BLaER1 treated with 17β-estradiol and CSF1 and Interleukin-3, amounts not matched to agents 10 nM and 100 nM (cell line): ENCODE results near the gene TIFAB.

Source experiments
- H3K27ac ChIP-seq, 11 experiments: shearing (Covaris generic); formaldehyde crosslinking; 2 replicates each; pipeline ENCODE4 v1.8.1; 2022
- H3K27me3 ChIP-seq, 11 experiments: shearing (Covaris generic); formaldehyde crosslinking; 2 replicates each; pipeline ENCODE4 v1.8.1; 2022
- H3K36me3 ChIP-seq, 11 experiments: shearing (Covaris generic); formaldehyde crosslinking; 2 replicates each; pipeline ENCODE4 v1.8.1; 2022
- H3K4me1 ChIP-seq, 10 experiments: shearing (Covaris generic); formaldehyde crosslinking; 2 replicates each; pipeline ENCODE4 v1.8.1; 2022
- H3K4me2 ChIP-seq, 11 experiments: shearing (Covaris generic); formaldehyde crosslinking; 2 replicates each; pipeline ENCODE4 v1.8.1; 2022
- H3K4me3 ChIP-seq, 10 experiments: shearing (Covaris generic); formaldehyde crosslinking; 2 replicates each; pipeline ENCODE4 v1.8.1; 2022
- H3K9ac ChIP-seq, 11 experiments: shearing (Covaris generic); formaldehyde crosslinking; 2 replicates each; pipeline ENCODE4 v1.8.1; 2022
- H3K9me3 ChIP-seq, 11 experiments: shearing (Covaris generic); formaldehyde crosslinking; replicated peaks in 1 of 11; 2 replicates each; pipeline ENCODE4 v1.8.1; 2022
- H4K20me1 ChIP-seq, 11 experiments: shearing (Covaris generic); formaldehyde crosslinking; 2 replicates each; pipeline ENCODE4 v1.8.1; 2022
- Cebpa-rat ChIP-seq, 11 experiments: shearing (Covaris generic); IDR thresholded peaks; 2 replicates each; pipeline ENCODE4 v1.8.1; 2022

TIFAB gene

DNA sequence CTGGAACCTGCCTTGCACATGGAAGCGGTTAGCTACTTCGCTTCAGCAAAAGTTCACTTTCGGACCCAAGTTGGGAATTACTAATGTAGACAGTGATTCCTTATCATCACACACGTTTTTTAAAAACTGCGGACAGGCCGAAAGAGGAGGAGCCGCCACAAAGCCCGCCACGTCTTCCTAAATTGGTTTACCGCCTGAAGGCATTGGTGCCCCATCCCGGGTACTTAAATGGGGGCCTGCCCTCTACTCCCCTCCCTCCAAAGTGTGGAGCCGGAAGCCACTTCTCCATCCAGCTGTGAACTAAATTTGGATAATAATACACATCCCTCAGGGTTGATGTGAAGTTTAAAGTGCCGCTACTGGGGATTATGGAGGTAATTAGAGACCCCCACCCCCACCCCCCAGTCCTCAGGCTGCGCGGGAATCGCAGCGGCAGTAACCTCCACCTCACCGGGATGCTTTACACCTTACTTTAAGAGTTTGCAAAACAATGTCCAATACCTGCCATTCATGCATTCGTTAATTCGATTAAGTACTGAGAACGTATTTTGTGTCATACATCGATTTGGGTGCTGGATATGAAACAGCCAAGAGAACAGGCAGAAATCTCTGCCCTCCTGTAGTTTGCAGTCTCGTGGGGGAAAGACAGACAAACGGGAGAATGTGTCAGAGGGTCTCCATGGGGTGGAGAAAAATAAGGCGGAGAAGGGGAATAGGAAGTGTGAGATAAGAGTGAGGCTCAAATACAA lies 52.2 kb downstream of the TIFAB start:
- Histone ChIP-seq H3K4me2 (peak overlapping the region; percentile 90 to 98 (median 96)), H3K9me3 (peaks cover 0 to 7% (median 5%) of the 10 kb centered on the region in 11 experiments; a peak in 13 of 22 replicates), H3K4me3 (peak overlapping the region; percentile 86 to 99 (median 96)), H3K4me1 (peaks cover 40 to 49% (median 45%) of the 10 kb centered on the region in 10 experiments), H3K9ac (peak overlapping the region; percentile 95 to 100 (median 99)), H3K36me3 (peaks cover 0 to 29% (median 13%) of the 10 kb centered on the region in 11 experiments; a peak in 11 of 22 replicates), H3K27ac (peak overlapping the region; percentile 94 to 100 (median 98)), H4K20me1 (peaks cover 15 to 38% (median 36%) of the 10 kb centered on the region in 11 experiments; a peak in 20 of 22 replicates), H3K27me3 (no peaks in the 10 kb centered on the region)
- no peak for TF ChIP-seq Cebpa-rat (IDR thresholded peaks at IDR 0.05)

- TF ChIP-seq Cebpa-rat (IDR thresholded peaks at IDR 0.05): no peak
- peak within 1 kb of the TSS; percentile 94 to 100 (median 98) for H3K27ac ChIP-seq
- H3K4me2 ChIP-seq: peak within 1 kb of the TSS; percentile 90 to 98 (median 96)
- H3K27me3 ChIP-seq: no peaks in the 10 kb centered on the region
- H3K4me3 ChIP-seq: peak within 1 kb of the TSS; percentile 86 to 99 (median 96)
- peaks cover 49 to 57% (median 54%) of the 10 kb centered on the region in 10 experiments for H3K4me1 ChIP-seq
- peaks cover 0 to 38% (median 17%) of the 10 kb centered on the region in 11 experiments; a peak in 15 of 22 replicates for H3K36me3 ChIP-seq
- H4K20me1 ChIP-seq: peaks cover 16 to 47% (median 45%) of the 10 kb centered on the region in 11 experiments; a peak in 20 of 22 replicates
- H3K9ac ChIP-seq: peak within 1 kb of the TSS; percentile 95 to 100 (median 99)
- no peaks in the 10 kb centered on the region for H3K9me3 ChIP-seq
These were observed 53.0 kb downstream of the TIFAB start, which contains the start of gene MACROH2A1 for GRCh38 chr5:135398855-135399793. TSS of gene MACROH2A1 (minus strand) at chr5:135399231. CDS start at chr5:135389093, 10,138 bp downstream.

DNA sequence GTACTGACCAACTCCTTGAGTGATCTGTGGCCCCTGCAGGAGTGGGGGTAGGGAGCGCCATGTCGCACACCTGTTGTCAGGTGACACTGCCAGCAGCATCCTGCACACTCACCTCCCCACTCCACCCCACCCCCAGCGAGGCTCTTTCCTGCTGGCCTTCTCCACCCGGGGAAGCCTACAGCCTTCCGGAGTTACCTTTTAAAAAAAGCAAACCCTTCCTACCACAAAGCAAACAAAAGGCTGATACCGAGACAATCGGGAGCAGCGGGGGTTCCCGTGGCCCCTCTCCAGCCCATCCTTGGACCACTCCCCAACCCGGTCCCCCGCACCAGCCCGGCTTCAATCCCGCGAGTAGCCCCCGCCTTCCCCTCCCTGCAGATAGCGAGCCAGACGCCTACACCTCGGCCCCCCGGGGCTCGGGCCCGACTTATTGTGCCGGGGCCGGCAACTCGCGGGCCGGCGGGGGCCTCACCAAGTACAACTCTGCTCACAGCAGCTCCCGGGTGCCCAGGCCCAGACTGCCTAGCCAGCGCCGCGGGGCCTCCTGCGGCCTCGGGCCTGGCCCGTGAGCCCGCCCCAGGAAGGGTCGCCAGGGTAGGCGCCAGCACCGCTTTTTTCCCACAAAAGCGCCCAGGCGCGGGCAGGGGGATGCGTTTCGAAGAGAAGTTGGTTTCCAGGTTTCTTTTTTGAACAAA lies 53.8 kb downstream of the TIFAB start:
- H3K4me1 ChIP-seq: peaks cover 57 to 65% (median 62%) of the 10 kb centered on the region in 10 experiments
- no peaks in the 10 kb centered on the region for H3K9me3 ChIP-seq
- no peaks in the 10 kb centered on the region for H3K27me3 ChIP-seq
- H3K4me2 ChIP-seq: peak overlapping the region; percentile 90 to 98 (median 96)
- no peak for TF ChIP-seq Cebpa-rat (IDR thresholded peaks at IDR 0.05)
- peaks cover 0 to 46% (median 25%) of the 10 kb centered on the region in 11 experiments; a peak in 16 of 22 replicates for H3K36me3 ChIP-seq
- peak overlapping the region; percentile 86 to 99 (median 96) for H3K4me3 ChIP-seq
- peak overlapping the region; percentile 95 to 100 (median 99) for H3K9ac ChIP-seq
- peak overlapping the region; percentile 94 to 100 (median 98) for H3K27ac ChIP-seq
- peaks cover 16 to 55% (median 53%) of the 10 kb centered on the region in 11 experiments; a peak in 20 of 22 replicates for H4K20me1 ChIP-seq
